Neural progenitor cell (in vitro differentiated cells): Measurements from ENCODE around the gene SLC25A11.

Experiments used
- EZH2 ChIP-seq: fragments of 200-600 bp; sonication (generic); IDR thresholded peaks from 2 replicates; pipeline ENCODE4 v1.6.1; 2017; ENCODE audit warnings: antibody characterized with exemption, mild to moderate bottlenecking, moderate library complexity
- EZH2phosphoT487 ChIP-seq: fragments of 200-600 bp; sonication (generic); IDR thresholded peaks from 2 replicates; pipeline ENCODE4 v1.6.1; 2017; ENCODE audit warnings: antibody characterized with exemption
- TF ChIP-seq, protein P1 (sequence below): fragments of 200-600 bp; sonication (generic); IDR thresholded peaks from 2 replicates; pipeline ENCODE4 v1.5.1; 2017; ENCODE audit warnings: antibody characterized with exemption, mild to moderate bottlenecking

DNA sequence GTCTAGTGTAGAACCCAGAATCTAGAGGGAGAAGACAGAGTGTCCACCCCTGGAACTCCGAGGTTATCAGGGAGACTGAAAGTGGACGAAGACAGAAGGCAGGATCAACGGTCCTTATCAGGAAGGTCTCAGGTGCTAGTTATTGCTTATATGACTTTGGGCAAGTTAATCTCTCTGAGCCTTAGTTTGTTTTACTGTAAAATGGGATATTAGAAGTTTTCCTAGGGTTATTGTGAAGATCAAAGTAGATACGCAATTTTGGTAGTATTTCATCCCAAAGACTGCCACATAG, 1.4 kb upstream of the SLC25A11 start:
- TF ChIP-seq EZH2 (no peak), EZH2phosphoT487 (no peak)
- TF ChIP-seq, protein P1, sequence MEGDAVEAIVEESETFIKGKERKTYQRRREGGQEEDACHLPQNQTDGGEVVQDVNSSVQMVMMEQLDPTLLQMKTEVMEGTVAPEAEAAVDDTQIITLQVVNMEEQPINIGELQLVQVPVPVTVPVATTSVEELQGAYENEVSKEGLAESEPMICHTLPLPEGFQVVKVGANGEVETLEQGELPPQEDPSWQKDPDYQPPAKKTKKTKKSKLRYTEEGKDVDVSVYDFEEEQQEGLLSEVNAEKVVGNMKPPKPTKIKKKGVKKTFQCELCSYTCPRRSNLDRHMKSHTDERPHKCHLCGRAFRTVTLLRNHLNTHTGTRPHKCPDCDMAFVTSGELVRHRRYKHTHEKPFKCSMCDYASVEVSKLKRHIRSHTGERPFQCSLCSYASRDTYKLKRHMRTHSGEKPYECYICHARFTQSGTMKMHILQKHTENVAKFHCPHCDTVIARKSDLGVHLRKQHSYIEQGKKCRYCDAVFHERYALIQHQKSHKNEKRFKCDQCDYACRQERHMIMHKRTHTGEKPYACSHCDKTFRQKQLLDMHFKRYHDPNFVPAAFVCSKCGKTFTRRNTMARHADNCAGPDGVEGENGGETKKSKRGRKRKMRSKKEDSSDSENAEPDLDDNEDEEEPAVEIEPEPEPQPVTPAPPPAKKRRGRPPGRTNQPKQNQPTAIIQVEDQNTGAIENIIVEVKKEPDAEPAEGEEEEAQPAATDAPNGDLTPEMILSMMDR, result no peak
